Tibial nerve (tissue), 4 donors: ENCODE measurements around the gene KIAA0232. TPM values are rescaled to one million over a fixed set of nuclear protein-coding genes. Genes with fewer than 3 reads are reported as not detected.

ENCODE experiments used
- DNase-seq, 2 donors: peaks; one replicate each; pipeline ENCODE4 v3.0.0-alpha.2; 2019; ENCODE audit warnings: low spot score in 2 of 2
- H3K27ac ChIP-seq, 4 donors: fragments of 200-600 bp; sonication (generic) in 3 of 4; one replicate each; pipeline ENCODE4 v1.5.1; 2017 to 2019; ENCODE audit warnings: mild to moderate bottlenecking in 1 of 4
- H3K27me3 ChIP-seq, 2 donors: fragments of 200-600 bp; sonication (generic) in 1 of 2; one replicate each; pipeline versions ENCODE4 v1.5.1 to v1.6.0; 2017 to 2019
- H3K36me3 ChIP-seq, 3 donors: fragments of 200-600 bp; sonication (generic); one replicate each; pipeline ENCODE4 v1.5.1; 2018 to 2019
- H3K4me1 ChIP-seq, 4 donors: fragments of 200-600 bp; sonication (generic) in 3 of 4; one replicate each; pipeline ENCODE4 v1.5.1; 2017 to 2019
- H3K4me3 ChIP-seq, 4 donors: fragments of 200-600 bp; sonication (generic) in 3 of 4; one replicate each; pipeline ENCODE4 v1.5.1; 2017 to 2019; ENCODE audit warnings: mild to moderate bottlenecking in 1 of 4, moderate library complexity in 1 of 4
- H3K9me3 ChIP-seq, 4 donors: fragments of 200-600 bp; sonication (generic) in 3 of 4; one replicate each; pipeline ENCODE4 v1.5.1; 2017 to 2019
- EP300 ChIP-seq, 2 donors: sonication (generic); formaldehyde crosslinking; IDR thresholded peaks; one replicate each; pipeline ENCODE4 v1.6.1; 2017; ENCODE audit warnings: antibody characterized with exemption in 2 of 2, mild to moderate bottlenecking in 1 of 2
- POLR2A ChIP-seq, 2 donors: fragments of 450-650 bp; IDR thresholded peaks; one replicate each; pipeline ENCODE4 v1.6.1; 2017; ENCODE audit warnings: antibody characterized with exemption in 2 of 2, mild to moderate bottlenecking in 2 of 2, moderate library complexity in 2 of 2
- WGBS, 2 donors: methylation state at CpG; one replicate each; pipeline ENCODE4 v1.1.5; 2018; 5-methylcytosine and 5-hydroxymethylcytosine counted together
- total RNA-seq, 4 donors: library from RNA; depleted of rRNA; stranded (reverse); fragments of >200 nt; gene quantifications; one replicate each; pipeline ENCODE4 v1.1.0, GENCODE V29; 2016
- TF ChIP-seq, protein P1 (sequence below), 5 experiments: fragments of 200-600 bp in 3 of 5; fragments of 450-650 bp in 2 of 5; sonication (generic) in 3 of 5; IDR thresholded peaks; one replicate each; pipeline ENCODE4 v1.5.1; 2016 to 2019; ENCODE audit warnings: antibody characterized with exemption in 5 of 5, mild to moderate bottlenecking in 3 of 5, moderate library complexity in 2 of 5

The KIAA0232 gene
- total RNA-seq, 4 donors from 2014 or later: 36.7 to 57.7 (median 47.0) TPM

GRCh38 chr4:6747294-6748051, 35.1 kb upstream of the KIAA0232 start:
- WGBS, 2 donors: 47 to 61% methylated on average over 11 of the region's 11 CpGs
- Histone ChIP-seq H3K27me3 (no peaks in the 10 kb centered on the region), H3K36me3 (no peaks in the 10 kb centered on the region), H3K4me3 (no peak overlapping the region), H3K9me3 (no peaks in the 10 kb centered on the region), H3K4me1 (peaks cover 0 to 58% (median 40%) of the 10 kb centered on the region in 4 donors), H3K27ac (peak overlapping the region in 2 of 4 donors; percentile 77 to 85)
- DNase-seq: no peak
- TF ChIP-seq EP300 (IDR thresholded peaks at IDR 0.05) (no peak), POLR2A (IDR thresholded peaks at IDR 0.05) (no peak)
- TF ChIP-seq, protein P1, sequence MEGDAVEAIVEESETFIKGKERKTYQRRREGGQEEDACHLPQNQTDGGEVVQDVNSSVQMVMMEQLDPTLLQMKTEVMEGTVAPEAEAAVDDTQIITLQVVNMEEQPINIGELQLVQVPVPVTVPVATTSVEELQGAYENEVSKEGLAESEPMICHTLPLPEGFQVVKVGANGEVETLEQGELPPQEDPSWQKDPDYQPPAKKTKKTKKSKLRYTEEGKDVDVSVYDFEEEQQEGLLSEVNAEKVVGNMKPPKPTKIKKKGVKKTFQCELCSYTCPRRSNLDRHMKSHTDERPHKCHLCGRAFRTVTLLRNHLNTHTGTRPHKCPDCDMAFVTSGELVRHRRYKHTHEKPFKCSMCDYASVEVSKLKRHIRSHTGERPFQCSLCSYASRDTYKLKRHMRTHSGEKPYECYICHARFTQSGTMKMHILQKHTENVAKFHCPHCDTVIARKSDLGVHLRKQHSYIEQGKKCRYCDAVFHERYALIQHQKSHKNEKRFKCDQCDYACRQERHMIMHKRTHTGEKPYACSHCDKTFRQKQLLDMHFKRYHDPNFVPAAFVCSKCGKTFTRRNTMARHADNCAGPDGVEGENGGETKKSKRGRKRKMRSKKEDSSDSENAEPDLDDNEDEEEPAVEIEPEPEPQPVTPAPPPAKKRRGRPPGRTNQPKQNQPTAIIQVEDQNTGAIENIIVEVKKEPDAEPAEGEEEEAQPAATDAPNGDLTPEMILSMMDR (IDR thresholded peaks at IDR 0.05): no peak

GRCh38 chr4:6748286-6748685, 34.2 kb upstream of the KIAA0232 start:
- WGBS, 2 donors: 77 to 82% methylated on average over 9 of the region's 9 CpGs
- H3K27me3 ChIP-seq: no peaks in the 10 kb centered on the region
- peaks cover 0 to 58% (median 40%) of the 10 kb centered on the region in 4 donors for H3K4me1 ChIP-seq
- no peaks in the 10 kb centered on the region for H3K36me3 ChIP-seq
- H3K4me3 ChIP-seq: no peak overlapping the region
- H3K27ac ChIP-seq: peak overlapping the region in 3 of 4 donors; percentile 77 to 86 (median 85)
- no peaks in the 10 kb centered on the region for H3K9me3 ChIP-seq
- DNase-seq: no peak
- TF ChIP-seq, protein P1 (IDR thresholded peaks at IDR 0.05): no peak

DNA sequence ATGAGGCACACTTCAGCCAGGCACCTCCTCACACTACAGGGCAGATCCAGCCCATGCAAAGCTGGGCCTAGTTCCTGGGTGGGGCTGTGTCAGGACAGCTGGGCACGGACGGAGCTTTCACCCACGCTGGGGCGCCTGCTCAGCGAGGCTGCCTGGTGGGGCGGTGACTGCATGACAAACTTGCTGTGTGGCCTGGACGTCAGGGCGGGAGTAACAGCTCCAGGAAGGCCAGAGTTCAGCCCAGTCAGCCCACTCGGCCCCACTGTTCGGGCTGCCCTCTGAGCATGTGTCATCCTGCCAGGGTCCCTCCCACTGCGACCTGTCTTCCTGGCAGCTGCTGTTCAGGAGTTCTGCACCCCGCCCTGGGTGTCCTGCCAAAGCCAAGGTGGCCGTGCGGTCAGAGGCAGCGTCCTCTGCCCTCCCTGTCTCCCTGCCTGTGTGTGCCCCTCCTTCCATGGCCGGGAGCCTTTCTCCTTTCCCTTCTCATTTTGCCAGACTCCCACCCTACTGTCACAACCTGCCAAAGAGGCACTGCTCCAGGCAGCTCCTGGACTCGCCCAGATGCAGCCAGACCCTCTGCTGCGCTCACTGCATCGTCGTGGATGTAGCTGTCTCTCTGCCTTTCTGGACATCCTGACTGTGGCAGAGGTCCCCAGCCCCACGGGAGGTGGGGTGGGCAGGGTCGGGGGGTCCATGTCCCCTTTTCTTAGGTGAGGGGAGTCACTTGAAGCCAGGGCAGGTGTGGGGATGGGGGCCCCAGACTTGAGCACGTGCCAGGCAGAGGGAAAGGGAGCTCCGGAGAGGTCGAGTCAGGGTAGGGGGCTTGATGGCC, 33.0 kb upstream of the KIAA0232 start:
- Histone ChIP-seq H3K36me3 (no peaks in the 10 kb centered on the region), H3K9me3 (no peaks in the 10 kb centered on the region), H3K4me3 (no peak overlapping the region), H3K27me3 (no peaks in the 10 kb centered on the region), H3K27ac (peak overlapping the region in 3 of 4 donors; percentile 77 to 86 (median 85)), H3K4me1 (peaks cover 0 to 58% (median 40%) of the 10 kb centered on the region in 4 donors)
- peak; percentile 44 to 76 for DNase-seq
- 25 to 35% methylated on average over 17 to 25 of the region's 25 CpGs for WGBS, 2 donors
- TF ChIP-seq EP300 (IDR thresholded peaks at IDR 0.05) (peak in 1 of 2 donors; percentile 81), POLR2A (IDR thresholded peaks at IDR 0.05) (no peak)
- TF ChIP-seq, protein P1 (IDR thresholded peaks at IDR 0.05): peak in 1 of 5 experiments; percentile 13

DNA sequence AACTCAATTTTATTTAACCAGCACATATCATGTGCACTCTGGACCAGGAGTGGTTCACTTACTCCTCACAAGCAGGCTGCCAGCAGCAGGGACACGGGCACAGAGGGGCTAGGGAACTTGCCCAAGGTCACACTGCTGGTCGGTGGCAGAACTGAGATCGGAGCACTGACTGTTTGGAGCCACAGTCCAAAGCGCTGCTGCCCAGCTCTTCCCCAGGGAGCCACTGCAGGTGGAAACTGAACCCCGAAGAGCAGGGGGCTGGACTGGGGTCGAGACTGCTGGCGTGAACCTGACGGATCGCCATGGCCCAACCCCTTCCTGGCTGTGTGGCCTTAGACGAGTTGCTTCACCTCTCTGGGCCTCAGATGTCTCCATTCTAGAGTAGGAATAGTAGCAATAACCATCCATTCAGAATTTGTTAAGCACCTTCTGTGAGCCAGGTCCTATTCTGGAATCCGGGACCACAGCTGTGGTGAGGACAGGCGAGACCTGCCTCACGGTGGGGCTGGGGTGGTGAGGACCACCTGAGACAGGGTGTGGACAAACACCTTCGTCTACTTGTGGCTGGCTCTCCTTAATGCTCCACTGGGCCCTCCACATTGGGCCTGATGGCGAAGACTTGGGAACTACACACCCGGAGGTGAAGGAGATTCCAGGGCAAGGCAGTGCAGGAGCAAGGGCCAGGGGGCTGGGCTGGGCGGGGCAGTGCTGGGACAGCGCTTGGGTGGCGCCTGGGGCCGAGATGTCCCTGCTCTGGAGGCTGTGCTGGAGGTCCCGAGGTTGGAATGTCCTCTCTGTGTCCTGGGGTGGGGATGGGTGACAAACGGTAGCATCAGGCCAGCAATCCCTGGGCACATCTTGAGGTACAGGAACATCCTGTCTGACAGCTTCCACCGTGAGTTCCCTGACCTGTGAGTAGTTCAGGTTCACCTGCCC, 32.0 kb upstream of the KIAA0232 start:
- 67 to 81% methylated on average over 11 to 22 of the region's 23 CpGs for WGBS, 2 donors
- Histone ChIP-seq H3K27ac (peak overlapping the region in 3 of 4 donors; percentile 77 to 86 (median 85)), H3K9me3 (no peaks in the 10 kb centered on the region), H3K36me3 (no peaks in the 10 kb centered on the region), H3K4me1 (peaks cover 0 to 66% (median 40%) of the 10 kb centered on the region in 4 donors), H3K27me3 (no peaks in the 10 kb centered on the region), H3K4me3 (no peak overlapping the region)
- no peak for TF ChIP-seq EP300 (IDR thresholded peaks at IDR 0.05)
- no peak for DNase-seq
